Left forelimb (tissue), 1 donor: Measurements from ENCODE around the gene MAGI2.

Experiments used
- DNase-seq: peaks from one replicate; pipeline ENCODE4 v3.0.0-alpha.2; 2018; ENCODE audit warnings: low spot score

MAGI2 gene

DNA sequence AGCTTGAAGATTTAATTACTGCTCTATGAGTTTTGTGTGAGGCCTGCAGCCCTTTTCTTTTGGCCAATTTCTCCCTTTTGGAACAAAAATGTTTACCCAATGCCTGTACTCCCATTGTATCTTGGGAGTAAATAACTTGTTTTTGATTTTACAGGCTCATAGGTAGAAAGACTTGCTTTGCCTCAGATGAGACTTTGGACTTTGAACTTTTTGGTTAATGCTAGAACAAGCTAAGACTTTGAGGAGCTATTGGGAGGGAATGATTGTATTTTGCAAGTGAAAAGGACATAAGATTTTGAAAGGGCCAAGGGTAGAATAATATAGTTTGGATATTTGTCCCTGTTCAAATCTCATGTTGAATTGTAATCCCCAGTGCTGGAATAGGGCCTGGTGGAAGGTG, 152.0 kb downstream of the MAGI2 start:
- no peak for DNase-seq

- DNase-seq: no peak
Observed at GRCh38 chr7:79300573-79300972, 152.9 kb downstream of the MAGI2 start.

- DNase-seq: no peak
Observed at GRCh38 chr7:79298145-79298760, 155.2 kb downstream of the MAGI2 start.

- no peak for DNase-seq
Observed at GRCh38 chr7:79296553-79297320, 156.7 kb downstream of the MAGI2 start.

DNA sequence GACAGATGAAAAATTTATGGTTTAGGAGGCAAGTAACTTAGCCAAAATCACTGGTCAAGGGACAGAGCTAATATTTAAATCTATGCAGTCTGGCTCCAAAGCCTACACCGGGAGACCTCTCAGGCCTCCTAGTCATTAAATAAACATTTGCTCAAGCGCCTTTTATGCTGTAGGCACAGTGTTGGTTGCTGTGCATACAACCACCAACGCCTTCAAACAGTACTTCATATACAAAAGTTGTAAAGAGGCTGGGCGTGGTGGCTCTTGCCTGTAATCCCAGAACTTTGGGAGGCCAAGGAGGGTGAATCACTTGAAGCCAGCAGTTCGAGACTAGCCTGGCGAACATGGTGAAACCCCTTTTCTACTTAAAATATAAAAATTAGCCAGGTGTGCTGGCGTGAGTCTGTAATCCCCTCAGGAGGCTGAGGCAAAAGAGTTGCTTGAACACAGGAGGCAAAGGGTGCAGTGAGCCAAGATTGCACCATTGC, 159.8 kb downstream of the MAGI2 start:
- no peak for DNase-seq

- no peak for DNase-seq
Observed at GRCh38 chr7:79292834-79293233, 160.6 kb downstream of the MAGI2 start.

DNA sequence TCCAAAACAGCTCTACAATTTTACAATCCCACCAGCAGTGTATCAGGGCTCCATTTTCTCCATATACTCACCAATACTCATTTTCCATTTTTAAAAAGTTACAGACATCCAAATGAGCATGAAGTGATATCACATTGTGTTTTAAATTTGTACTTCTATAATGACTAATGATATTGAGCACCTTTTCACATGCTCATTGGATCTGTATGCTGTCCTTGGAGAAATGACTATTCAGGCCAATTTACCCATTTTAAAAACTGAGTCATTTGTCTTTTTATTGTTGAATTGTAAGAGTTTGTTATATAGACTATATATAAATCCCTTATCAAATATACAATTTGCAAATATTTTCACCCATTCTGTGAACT, 162.0 kb downstream of the MAGI2 start:
- no peak for DNase-seq

- no peak for DNase-seq
Observed at GRCh38 chr7:79290841-79291497, 162.5 kb downstream of the MAGI2 start.

DNA sequence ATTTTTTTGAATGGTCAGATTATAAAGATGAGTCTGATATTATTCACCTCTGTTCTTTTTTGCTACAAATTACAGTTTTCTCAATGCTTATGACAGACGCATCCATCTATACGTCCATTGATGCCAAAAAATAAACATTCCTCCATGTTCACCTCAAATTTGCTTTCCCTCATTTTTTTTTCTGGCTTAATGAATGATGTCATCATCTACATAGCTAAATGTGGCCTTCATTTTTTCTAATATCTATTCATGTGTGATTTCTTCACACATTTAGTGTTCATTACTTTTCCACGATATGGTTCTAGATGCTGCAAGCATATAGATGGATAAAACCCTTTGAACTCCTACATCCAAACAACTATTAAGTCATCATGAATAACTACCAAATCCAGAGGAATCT, 163.1 kb downstream of the MAGI2 start:
- no peak for DNase-seq

DNA sequence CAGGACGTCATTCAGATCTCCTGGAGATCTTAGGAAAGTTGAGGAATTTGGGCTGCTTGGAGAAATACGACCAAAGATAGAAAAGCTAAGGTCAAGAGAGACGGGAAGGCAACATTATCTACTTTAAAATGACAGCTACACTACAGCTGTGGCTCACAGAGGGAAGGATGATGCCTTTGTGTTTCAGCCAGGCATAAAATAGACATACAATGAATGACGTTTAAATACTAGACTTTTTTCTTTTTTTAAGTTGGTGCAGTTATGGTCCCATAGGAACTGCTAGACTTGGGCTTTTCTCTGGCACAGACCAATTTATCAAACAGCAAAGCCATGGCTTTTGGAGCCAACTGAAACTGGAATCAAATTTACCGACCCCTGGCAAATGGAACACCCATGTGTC, 164.8 kb downstream of the MAGI2 start:
- no peak for DNase-seq

DNA sequence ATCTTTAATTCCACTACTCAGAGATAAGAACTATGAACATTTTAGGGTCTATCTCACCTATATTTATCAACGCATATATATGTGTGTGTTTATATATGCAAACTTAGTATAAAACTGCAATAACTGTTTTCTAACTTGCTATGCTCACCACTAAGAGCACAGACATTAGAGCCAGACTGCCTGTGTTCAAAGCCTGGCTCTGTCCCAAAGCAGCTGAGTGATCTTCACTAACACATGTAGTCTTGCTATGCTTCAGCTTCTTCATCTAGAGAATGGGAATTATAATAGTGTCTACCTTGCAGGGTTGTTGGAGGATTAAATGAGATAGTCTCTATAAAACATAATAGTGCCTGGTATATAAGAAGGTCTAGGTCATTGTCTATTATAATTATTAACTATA, 165.5 kb downstream of the MAGI2 start:
- DNase-seq: no peak

DNA sequence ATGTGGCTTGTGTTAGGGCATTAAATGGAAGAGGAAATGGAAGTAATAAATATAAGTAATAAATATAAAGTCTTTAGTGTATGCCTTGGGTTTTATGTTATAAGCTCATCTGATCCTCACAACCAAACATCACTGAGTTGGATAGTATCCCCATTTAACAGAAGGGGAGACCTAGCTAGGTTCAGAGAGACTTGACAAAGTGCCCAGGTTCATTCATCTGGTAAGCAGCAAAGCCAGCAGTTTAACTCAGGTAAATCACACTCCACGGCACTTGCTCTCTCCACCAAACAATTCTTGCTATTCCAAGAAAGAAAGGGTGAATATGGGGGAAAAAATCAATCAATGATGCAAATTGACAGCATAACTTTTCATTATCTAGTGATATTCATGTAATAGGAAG, 167.3 kb downstream of the MAGI2 start:
- DNase-seq: no peak

- DNase-seq: no peak
Observed at GRCh38 chr7:79285756-79286155, 167.7 kb downstream of the MAGI2 start.

DNA sequence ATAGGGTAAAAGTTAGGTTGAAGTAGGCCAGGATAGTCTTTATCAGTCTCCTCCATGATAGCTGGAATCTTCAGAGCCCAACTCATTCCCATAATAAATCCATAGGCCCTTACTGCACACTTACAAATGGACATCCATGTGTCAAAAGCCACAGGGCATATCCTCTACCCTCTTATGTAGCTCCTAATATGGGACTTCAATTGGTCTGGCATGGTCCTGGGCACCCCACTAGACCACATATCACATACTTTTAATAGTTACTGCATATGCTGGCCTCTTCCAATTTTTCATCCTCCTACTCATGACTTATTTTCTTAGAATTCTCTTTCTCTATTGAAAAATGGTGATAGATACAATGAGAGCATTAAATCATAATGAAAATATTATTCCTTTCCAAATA, 169.3 kb downstream of the MAGI2 start:
- DNase-seq: no peak

DNA sequence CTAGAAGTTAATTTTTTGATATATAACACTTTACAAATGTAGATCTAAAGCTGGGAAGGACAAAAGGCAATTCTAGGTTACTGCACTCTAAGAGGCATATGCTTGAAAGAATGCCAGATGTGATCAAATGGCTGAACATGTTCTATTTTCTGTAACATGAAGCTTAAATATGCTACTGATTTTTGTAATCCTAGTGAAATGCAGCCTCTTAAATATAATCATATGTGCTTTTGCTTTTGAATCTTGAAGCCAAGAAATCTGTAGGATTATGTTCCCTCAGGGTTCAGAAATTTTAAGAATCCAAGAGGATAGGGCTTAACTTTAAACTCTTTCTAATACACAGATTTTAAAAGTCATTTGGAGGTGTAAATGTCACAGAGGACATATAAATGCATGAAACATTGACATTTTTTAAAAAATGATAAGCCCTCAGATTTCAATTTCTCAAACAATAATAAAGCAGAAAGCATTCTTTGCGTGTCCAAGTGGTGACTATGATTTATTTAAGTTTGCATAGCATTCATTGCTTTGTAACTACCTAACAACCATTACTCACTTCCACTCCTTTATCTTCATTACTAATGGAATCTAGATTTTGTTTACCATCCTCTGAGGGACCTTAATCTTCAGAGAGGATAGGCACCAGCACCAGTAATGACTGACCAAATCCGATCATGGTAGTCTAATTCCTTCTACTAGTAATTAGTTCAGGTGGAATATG, 170.4 kb downstream of the MAGI2 start:
- no peak for DNase-seq

DNA sequence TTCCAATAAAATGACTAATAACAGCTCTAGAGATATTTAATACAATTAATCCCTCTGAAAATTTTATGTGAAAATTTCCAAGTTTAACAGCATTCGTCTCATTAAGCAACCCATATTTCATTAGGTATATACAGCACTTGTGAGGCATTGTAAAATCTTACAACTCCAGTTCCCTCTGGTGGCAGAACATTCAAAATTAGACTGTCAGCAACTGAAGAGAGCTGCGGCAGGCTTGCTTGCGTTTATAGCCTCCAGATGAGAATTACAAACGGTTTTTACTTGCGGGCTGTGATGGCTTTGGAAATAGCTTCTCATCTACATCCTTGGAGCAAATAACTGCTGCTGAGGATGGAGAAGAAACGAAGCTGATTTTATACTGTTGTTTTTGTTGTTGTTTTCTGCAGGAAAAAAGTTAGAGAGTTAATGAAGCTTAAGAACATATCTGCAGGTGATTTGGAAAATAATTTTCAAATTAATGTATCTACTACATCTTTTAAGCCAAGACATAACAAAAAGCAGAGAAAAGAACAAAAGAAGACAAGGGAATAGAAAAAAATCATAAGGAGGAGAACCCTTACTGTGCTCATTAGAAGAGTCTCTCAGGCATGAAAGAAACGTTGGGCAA, 171.3 kb downstream of the MAGI2 start:
- no peak for DNase-seq

- no peak for DNase-seq
Observed at GRCh38 chr7:79281426-79281825, 172.0 kb downstream of the MAGI2 start.

DNA sequence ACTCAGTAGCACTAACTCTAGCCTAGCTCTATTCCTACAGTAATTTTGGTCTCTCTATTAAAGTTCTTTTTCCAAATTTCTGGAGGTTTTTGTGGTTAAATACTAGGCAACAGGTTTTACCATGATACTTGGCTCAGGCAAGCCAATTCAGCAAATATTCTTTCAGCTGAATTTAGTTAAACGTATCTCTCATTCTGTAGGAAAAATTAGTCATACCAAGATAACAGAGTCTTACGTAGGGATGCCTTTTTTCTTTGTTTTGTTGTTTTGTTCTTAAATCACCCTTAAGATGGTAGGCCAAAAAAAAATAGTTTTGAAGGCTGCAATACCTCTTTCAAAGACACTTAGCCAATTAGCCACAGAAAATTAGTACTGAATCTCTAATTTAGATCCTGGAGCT, 180.5 kb downstream of the MAGI2 start:
- no peak for DNase-seq

DNA sequence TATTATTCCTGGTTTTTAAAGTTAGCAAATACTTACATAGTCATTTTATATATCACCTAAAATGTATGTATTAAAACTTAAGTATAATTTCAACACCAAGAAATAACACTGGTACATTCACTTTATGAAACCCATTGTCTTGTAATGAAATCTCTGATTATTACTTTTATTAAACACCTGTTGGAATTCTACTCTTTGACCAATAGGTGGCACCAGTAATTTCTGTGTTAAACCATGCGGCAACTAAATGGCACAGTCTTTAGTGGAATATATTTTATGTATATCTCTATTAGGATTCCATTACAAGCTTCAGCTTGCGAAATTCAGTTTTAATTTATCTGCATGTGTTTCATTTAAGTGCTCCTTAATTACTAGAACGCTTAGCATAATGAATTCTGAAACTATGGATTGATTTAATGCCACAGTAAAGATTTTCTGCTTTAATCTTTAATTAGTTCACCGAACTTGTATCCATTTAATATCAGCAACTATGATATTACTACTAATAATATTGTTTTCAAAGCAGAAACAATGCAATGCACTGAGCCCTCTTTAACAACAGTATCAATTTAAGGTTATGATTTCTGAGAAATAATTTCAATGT, 181.3 kb downstream of the MAGI2 start:
- no peak for DNase-seq

DNA sequence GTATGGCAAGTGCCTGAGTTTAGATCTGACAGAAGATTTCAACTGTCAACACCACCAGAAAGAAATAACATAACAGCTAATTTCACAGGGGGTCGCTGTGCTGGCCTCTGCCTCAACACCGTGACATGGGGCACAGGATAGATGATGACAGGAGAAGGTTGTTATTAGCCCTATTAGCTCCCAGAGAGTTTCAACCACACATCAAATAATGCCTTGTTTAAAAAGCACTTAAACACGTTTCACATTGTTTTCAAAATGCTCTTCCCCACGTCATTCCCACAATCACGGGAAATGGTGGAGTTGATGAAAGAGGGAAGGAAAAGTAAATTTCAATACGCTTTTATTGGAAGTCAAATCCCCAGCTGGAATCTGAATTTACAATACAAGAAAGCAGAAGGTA, 184.7 kb downstream of the MAGI2 start:
- no peak for DNase-seq

DNA sequence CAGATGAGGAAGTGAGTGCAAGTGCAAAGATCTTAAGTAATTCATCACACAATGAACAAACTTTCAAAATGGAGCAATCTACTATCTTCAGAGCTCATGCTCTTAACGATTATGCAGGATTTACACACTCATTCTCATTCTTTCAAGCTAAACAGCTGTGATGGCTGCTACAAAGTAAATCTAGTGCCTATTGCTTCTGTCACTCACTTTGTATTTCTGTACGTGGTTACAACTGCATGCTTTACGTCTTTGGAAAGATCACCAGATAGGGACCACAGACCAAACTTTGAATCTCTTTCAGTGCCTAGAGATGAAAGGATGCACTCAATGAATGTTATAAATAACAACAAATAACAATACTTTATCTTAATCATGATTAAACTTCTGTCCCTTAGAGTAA, 194.6 kb downstream of the MAGI2 start:
- no peak for DNase-seq

DNA sequence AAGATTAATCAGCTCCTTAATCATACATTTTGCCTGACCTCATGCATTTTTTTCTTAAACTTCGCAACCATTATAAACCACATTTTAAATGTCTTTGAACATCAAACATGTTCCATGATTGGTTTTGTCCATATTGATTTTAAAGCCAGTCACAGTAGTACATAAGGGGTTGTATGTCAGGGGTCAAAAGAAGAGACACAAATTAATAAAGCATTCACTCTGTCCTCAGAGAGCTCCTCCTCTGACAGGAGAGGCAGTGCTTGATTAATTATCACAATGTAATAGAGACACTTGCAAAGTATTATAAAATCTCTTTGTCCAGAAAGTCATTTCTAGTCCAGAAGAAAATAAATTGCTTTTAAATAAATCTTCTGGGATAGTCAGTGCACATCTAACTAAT, 195.5 kb downstream of the MAGI2 start:
- DNase-seq: no peak
